Measurements from ENCODE around the gene MCAM.

Gene MCAM

GRCh38 chr11:119324189-119324588, 7.3 kb upstream of the MCAM start:
- DNase-seq, result no peak

- DNase-seq, result peak; percentile 70
Observed at GRCh38 chr11:119323532-119324033, 6.7 kb upstream of the MCAM start.

- no peak for DNase-seq
Observed at GRCh38 chr11:119322921-119323531, 6.1 kb upstream of the MCAM start.

- no peak for DNase-seq
Observed at GRCh38 chr11:119322360-119322739, 5.4 kb upstream of the MCAM start.

GRCh38 chr11:119320776-119321524, 4.0 kb upstream of the MCAM start:
- DNase-seq, result peak; percentile 77

GRCh38 chr11:119320240-119320775, 3.4 kb upstream of the MCAM start:
- peak; percentile 60 for DNase-seq

- DNase-seq, result no peak
Observed at GRCh38 chr11:119319700-119320239, 2.8 kb upstream of the MCAM start.

GRCh38 chr11:119319136-119319699, 2.3 kb upstream of the MCAM start:
- DNase-seq, result no peak

GRCh38 chr11:119318240-119319135, 1.6 kb upstream of the MCAM start:
- DNase-seq, result peak; percentile 74

GRCh38 chr11:119317592-119318239, 786 bp upstream of the MCAM start:
- DNase-seq, result no peak

- peak; percentile 31 for DNase-seq
Observed at GRCh38 chr11:119316016-119316728, 758 bp downstream of the MCAM start.

GRCh38 chr11:119315131-119316015, 1.6 kb downstream of the MCAM start:
- no peak for DNase-seq

GRCh38 chr11:119314726-119315125, 2.2 kb downstream of the MCAM start:
- DNase-seq, result no peak

GRCh38 chr11:119310682-119311052, 6.3 kb downstream of the MCAM start:
- no peak for DNase-seq

- no peak for DNase-seq
Observed at GRCh38 chr11:119309953-119310681, 6.8 kb downstream of the MCAM start.

- no peak for DNase-seq
Observed at GRCh38 chr11:119309411-119309810, 7.5 kb downstream of the MCAM start.

GRCh38 chr11:119307974-119308373, 9.0 kb downstream of the MCAM start:
- DNase-seq, result no peak

GRCh38 chr11:119307219-119307618, 9.7 kb downstream of the MCAM start:
- DNase-seq, result no peak

GRCh38 chr11:119306373-119306890, 10.5 kb downstream of the MCAM start:
- peak; percentile 28 for DNase-seq

Measured in fibroblast of upper back skin (primary cell).